Measurements from ENCODE around the gene IPMK. TPM values are rescaled to one million over a fixed set of nuclear protein-coding genes. Genes with fewer than 3 reads are reported as not detected.

Gene IPMK
- total RNA-seq, 1 donor from 2014 or later, result 4.5 TPM

GRCh38 chr10:58268454-58268945 is 806 bp upstream of the IPMK start:
- H3K4me3 Mint-ChIP-seq, result peak overlapping the region; percentile 95
- H3K9me3 Mint-ChIP-seq, result no peaks in the 10 kb centered on the region
- H3K27me3 Mint-ChIP-seq (ENCODE audit: low read depth), result no peaks in the 10 kb centered on the region
- H3K4me1 Mint-ChIP-seq, result peaks cover 34% of the 10 kb centered on the region
- peak overlapping the region; percentile 98 for H3K27ac Mint-ChIP-seq
- no peak for TF ChIP-seq CTCF (IDR thresholded peaks at IDR 0.05; ENCODE audit: unreplicated experiment)
- DNase-seq (ENCODE audit: low spot score in 2 of 2, unreplicated experiment in 2 of 2), result no peak
- H3K36me3 Mint-ChIP-seq, result no peaks in the 10 kb centered on the region

GRCh38 chr10:58266826-58267712 is 625 bp downstream of the IPMK start:
- Mint-ChIP-seq H3K27ac (peak overlapping the region; percentile 97), H3K4me1 (peaks cover 34% of the 10 kb centered on the region), H3K36me3 (no peaks in the 10 kb centered on the region), H3K4me3 (peak overlapping the region; percentile 95), H3K9me3 (no peaks in the 10 kb centered on the region), H3K27me3 (ENCODE audit: low read depth) (no peaks in the 10 kb centered on the region)
- peak; percentile 25 to 51 for DNase-seq (ENCODE audit: low spot score in 2 of 2, unreplicated experiment in 2 of 2)
- TF ChIP-seq CTCF (IDR thresholded peaks at IDR 0.05; ENCODE audit: unreplicated experiment), result no peak

- Mint-ChIP-seq H3K4me3 (peak overlapping the region; percentile 95), H3K27ac (peak overlapping the region; percentile 97), H3K36me3 (no peaks in the 10 kb centered on the region), H3K27me3 (ENCODE audit: low read depth) (no peaks in the 10 kb centered on the region), H3K9me3 (no peaks in the 10 kb centered on the region), H3K4me1 (peaks cover 34% of the 10 kb centered on the region)
- DNase-seq (ENCODE audit: low spot score in 2 of 2, unreplicated experiment in 2 of 2), result no peak
- no peak for TF ChIP-seq CTCF (IDR thresholded peaks at IDR 0.05; ENCODE audit: unreplicated experiment)
Observed at GRCh38 chr10:58266003-58266825, 1.5 kb downstream of the IPMK start.

DNA sequence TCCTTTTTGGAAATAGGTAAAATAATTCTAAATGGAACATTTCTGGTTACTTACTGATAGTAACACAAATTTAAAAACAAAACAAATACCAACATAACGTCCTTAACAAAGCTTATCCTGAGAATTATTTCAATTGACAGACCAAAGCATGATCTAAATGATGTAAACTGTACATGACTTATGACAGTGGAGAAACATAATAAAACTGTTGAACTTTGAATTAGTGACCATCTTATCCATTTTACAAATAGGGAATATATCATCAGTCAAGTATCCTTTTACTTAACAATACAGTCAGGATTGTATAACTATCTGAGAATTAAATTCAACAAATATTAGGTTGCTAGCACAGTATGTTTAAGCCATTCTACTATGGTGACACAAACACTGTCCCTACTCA is 2.4 kb downstream of the IPMK start:
- H3K27ac Mint-ChIP-seq, result peak overlapping the region; percentile 11

More for the DNA sequence above, 2.4 kb downstream of the IPMK start:
- Mint-ChIP-seq H3K4me3 (peak overlapping the region; percentile 95), H3K4me1 (peaks cover 31% of the 10 kb centered on the region), H3K36me3 (no peaks in the 10 kb centered on the region), H3K27me3 (ENCODE audit: low read depth) (no peaks in the 10 kb centered on the region), H3K9me3 (no peaks in the 10 kb centered on the region)
- TF ChIP-seq CTCF (IDR thresholded peaks at IDR 0.05; ENCODE audit: unreplicated experiment), result no peak
- no peak for DNase-seq (ENCODE audit: low spot score in 2 of 2, unreplicated experiment in 2 of 2)

Measured in mesothelial cell of epicardium (in vitro differentiated cells).